Naive thymus-derived CD4-positive, alpha-beta T cell (primary cell): ENCODE data around the gene WDR27. TPM values are rescaled to one million over a fixed set of nuclear protein-coding genes. Genes with fewer than 3 reads are reported as not detected.

Experiments
- ATAC-seq: fragments of 150-1000 bp; cut with Tn5 transposase; 2 replicates; pipeline ENCODE4 v1.10.0; 2021; ENCODE audit warnings: mild to moderate bottlenecking, moderate library complexity
- CTCF ChIA-PET: fragments of 350-600 bp; sonication (Branson Sonifier 250); formaldehyde crosslinking; loops from one replicate; lab custom pipeline; 2021; ENCODE audit warnings: antibody characterized with exemption; lab: Charles Lee
- POLR2A ChIA-PET: fragments of 350-600 bp; sonication (Branson Sonifier 250); formaldehyde crosslinking; loops from one replicate; lab custom pipeline; 2021; ENCODE audit warnings: antibody characterized with exemption, inconsistent platforms; lab: Charles Lee
- DNase-seq, 9 donors: peaks; one replicate each; pipeline versions ENCODE4 v3.0.0 to v3.0.0-alpha.2; 2020 to 2022; ENCODE audit warnings: mixed read lengths in 1 of 9
- H3K27ac ChIP-seq: one replicate; pipeline ENCODE4 v1.7.0; 2013; ENCODE audit warnings: mild to moderate bottlenecking, low read depth, low read length, moderate library complexity
- H3K27me3 ChIP-seq, 2 donors: one replicate each; pipeline ENCODE4 v1.7.0; 2013; ENCODE audit warnings: low read length in 2 of 2, mild to moderate bottlenecking in 2 of 2, moderate library complexity in 2 of 2; ENCODE audit not compliant: control insufficient read depth in 2 of 2, insufficient read depth in 2 of 2
- H3K36me3 ChIP-seq, 3 experiments: 1 replicate in 2 of 3; 2 replicates in 1 of 3; pipeline ENCODE4 v1.7.0; 2013; ENCODE audit warnings: low read length in 3 of 3, mild to moderate bottlenecking in 3 of 3, moderate library complexity in 1 of 3; ENCODE audit not compliant: insufficient read depth in 3 of 3, control insufficient read depth in 2 of 3
- H3K4me1 ChIP-seq, 2 donors: one replicate each; pipeline ENCODE4 v1.7.0; 2013; ENCODE audit warnings: low read length in 2 of 2, mild to moderate bottlenecking in 2 of 2, moderate library complexity in 1 of 2; ENCODE audit not compliant: control insufficient read depth in 2 of 2, insufficient read depth in 2 of 2
- H3K4me3 ChIP-seq: 2 replicates; pipeline ENCODE4 v1.7.0; 2013; ENCODE audit warnings: mild to moderate bottlenecking, low read length
- H3K9me3 ChIP-seq, 3 experiments: 1 replicate in 2 of 3; 2 replicates in 1 of 3; pipeline ENCODE4 v1.7.0; 2013; ENCODE audit warnings: low read length in 3 of 3; ENCODE audit not compliant: control insufficient read depth in 2 of 3
- H3K27ac Mint-ChIP-seq, 9 donors: one replicate each; pipeline ENCODE4 v1.8.0; 2020 to 2022; ENCODE audit warnings: mixed read lengths in 9 of 9, mild to moderate bottlenecking in 8 of 9, moderate library complexity in 5 of 9, inconsistent platforms in 2 of 9
- H3K27me3 Mint-ChIP-seq, 5 donors: one replicate each; pipeline ENCODE4 v1.8.0; 2021 to 2022; ENCODE audit warnings: mixed read lengths in 5 of 5, mild to moderate bottlenecking in 1 of 5
- H3K36me3 Mint-ChIP-seq, 5 donors: one replicate each; pipeline ENCODE4 v1.8.0; 2020 to 2022; ENCODE audit warnings: mixed read lengths in 5 of 5, mild to moderate bottlenecking in 3 of 5, inconsistent platforms in 1 of 5
- H3K4me1 Mint-ChIP-seq, 7 donors: one replicate each; pipeline ENCODE4 v1.8.0; 2020 to 2022; ENCODE audit warnings: mixed read lengths in 7 of 7, mild to moderate bottlenecking in 3 of 7, inconsistent platforms in 1 of 7
- H3K4me3 Mint-ChIP-seq, 10 donors: one replicate each; pipeline ENCODE4 v1.8.0; 2020 to 2022; ENCODE audit warnings: mild to moderate bottlenecking in 10 of 10, mixed read lengths in 10 of 10, moderate library complexity in 6 of 10, inconsistent platforms in 2 of 10
- H3K9me3 Mint-ChIP-seq, 11 donors: one replicate each; pipeline ENCODE4 v1.8.0; 2020 to 2022; ENCODE audit warnings: mixed read lengths in 11 of 11, mild to moderate bottlenecking in 4 of 11, inconsistent platforms in 1 of 11, moderate library complexity in 1 of 11
- intact Hi-C, 2 donors: fragments of 100-400 bp; cut with micrococcal nuclease; formaldehyde crosslinking; loops; one replicate each; pipeline ENCODE4 v1.15.1; 2023
- polyA plus RNA-seq, 2 donors: library from polyadenylated mRNA; unstranded; fragments of 300-500 nt; fragmentation: Illumina TruSeq; gene quantifications; one replicate each; pipeline ENCODE4 v1.2.3, GENCODE V29; 2021
- total RNA-seq, 6 experiments: library from RNA in 5 of 6; stranded (reverse) in 5 of 6; gene quantifications; 1 replicate in 5 of 6; 2 replicates in 1 of 6; pipeline ENCODE4 v1.2.3 and lab custom pipeline; 2021 to 2026

WDR27 gene
- total and polyA plus RNA-seq, 7 experiments from 2014 or later = 6.7 to 89.0 (median 36.0) TPM

- Mint-ChIP-seq H3K27me3 (peaks cover 0 to 13% (median 9%) of the 10 kb centered on the region in 5 donors), H3K4me3 (peak overlapping the region; percentile 41 to 76 (median 63)), H3K4me1 (peaks cover 7 to 30% (median 17%) of the 10 kb centered on the region in 7 donors), H3K27ac (peak overlapping the region in 6 of 9 donors; percentile 6 to 65 (median 44)), H3K9me3 (peaks cover 0 to 11% (median 3%) of the 10 kb centered on the region in 11 donors), H3K36me3 (peaks cover 3 to 47% (median 31%) of the 10 kb centered on the region in 5 donors)
- ATAC-seq = peak; percentile 84
- Histone ChIP-seq H3K27me3 (no peaks in the 10 kb centered on the region), H3K9me3 (no peaks in the 10 kb centered on the region), H3K4me3 (no peak overlapping the region), H3K36me3 (no peaks in the 10 kb centered on the region), H3K4me1 (peaks cover 3 to 8% of the 10 kb centered on the region in 2 donors), H3K27ac (no peak overlapping the region)
- intact Hi-C loops = no loop called here
- peak in 6 of 9 donors; percentile 33 to 68 (median 50) for DNase-seq
- CTCF ChIA-PET = no interaction called here
- POLR2A ChIA-PET = no interaction called here
These were observed 144.9 kb downstream of the WDR27 start for GRCh38 chr6:169556758-169557548.

- H3K9me3 Mint-ChIP-seq = peaks cover 0 to 2% (median 0%) of the 10 kb centered on the region in 11 donors
- peak overlapping the region in 3 of 10 donors; percentile 14 to 68 (median 25) for H3K4me3 Mint-ChIP-seq
- H3K36me3 Mint-ChIP-seq = peaks cover 3 to 40% (median 22%) of the 10 kb centered on the region in 5 donors
- no peak for DNase-seq
- ATAC-seq = no peak
- Histone ChIP-seq H3K27ac (no peak overlapping the region), H3K36me3 (no peaks in the 10 kb centered on the region), H3K27me3 (no peaks in the 10 kb centered on the region), H3K4me1 (peaks cover 3 to 8% of the 10 kb centered on the region in 2 donors), H3K4me3 (no peak overlapping the region), H3K9me3 (no peaks in the 10 kb centered on the region)
- CTCF ChIA-PET = no interaction called here
- intact Hi-C loops = no loop called here
- no peak overlapping the region for H3K27ac Mint-ChIP-seq
- peaks cover 7 to 30% (median 17%) of the 10 kb centered on the region in 7 donors for H3K4me1 Mint-ChIP-seq
- POLR2A ChIA-PET = no interaction called here
- peaks cover 0 to 11% (median 5%) of the 10 kb centered on the region in 5 donors for H3K27me3 Mint-ChIP-seq
These were observed 145.7 kb downstream of the WDR27 start for GRCh38 chr6:169555971-169556617.

- Mint-ChIP-seq H3K27ac (no peak overlapping the region), H3K4me1 (peaks cover 0 to 1% (median 0%) of the 10 kb centered on the region in 7 donors), H3K36me3 (peaks cover 0 to 30% (median 22%) of the 10 kb centered on the region in 5 donors), H3K4me3 (no peak overlapping the region), H3K9me3 (peaks cover 2 to 24% (median 12%) of the 10 kb centered on the region in 11 donors), H3K27me3 (peaks cover 0 to 5% (median 0%) of the 10 kb centered on the region in 5 donors)
- DNase-seq = no peak
- Histone ChIP-seq H3K4me3 (no peak overlapping the region), H3K27ac (no peak overlapping the region), H3K4me1 (no peaks in the 10 kb centered on the region), H3K36me3 (peaks cover 0 to 4% (median 0%) of the 10 kb centered on the region in 3 experiments), H3K9me3 (peaks cover 0 to 3% (median 0%) of the 10 kb centered on the region in 3 experiments), H3K27me3 (no peaks in the 10 kb centered on the region)
- ATAC-seq = no peak
- intact Hi-C loops = no loop called here
- ChIA-PET CTCF (no interaction called here), POLR2A (no interaction called here)
These were observed 155.8 kb downstream of the WDR27 start for GRCh38 chr6:169545982-169546381.

- ChIA-PET CTCF (no interaction called here), POLR2A (no interaction called here)
- Histone ChIP-seq H3K27me3 (no peaks in the 10 kb centered on the region), H3K4me1 (no peaks in the 10 kb centered on the region), H3K27ac (no peak overlapping the region), H3K9me3 (peaks cover 0 to 3% (median 0%) of the 10 kb centered on the region in 3 experiments), H3K4me3 (no peak overlapping the region), H3K36me3 (peaks cover 0 to under 1% (median 0%) of the 10 kb centered on the region in 3 experiments)
- peaks cover 0 to 29% (median 20%) of the 10 kb centered on the region in 5 donors for H3K36me3 Mint-ChIP-seq
- intact Hi-C loops = no loop called here
- DNase-seq = no peak
- peaks cover 0 to 5% (median 0%) of the 10 kb centered on the region in 5 donors for H3K27me3 Mint-ChIP-seq
- H3K4me3 Mint-ChIP-seq = no peak overlapping the region
- peaks cover 0 to 2% (median 0%) of the 10 kb centered on the region in 7 donors for H3K4me1 Mint-ChIP-seq
- peaks cover 1 to 21% (median 12%) of the 10 kb centered on the region in 11 donors for H3K9me3 Mint-ChIP-seq
- ATAC-seq = no peak
- no peak overlapping the region for H3K27ac Mint-ChIP-seq
These were observed 158.1 kb downstream of the WDR27 start for GRCh38 chr6:169543704-169544103.

- intact Hi-C loops = no loop called here
- Mint-ChIP-seq H3K9me3 (peaks cover 0 to 10% (median 7%) of the 10 kb centered on the region in 11 donors), H3K27ac (no peak overlapping the region), H3K4me1 (peaks cover 0 to 3% (median 0%) of the 10 kb centered on the region in 7 donors), H3K36me3 (peaks cover 0 to 25% (median 17%) of the 10 kb centered on the region in 5 donors), H3K27me3 (peaks cover 0 to 4% (median 0%) of the 10 kb centered on the region in 5 donors), H3K4me3 (no peak overlapping the region)
- H3K4me3 ChIP-seq = no peak overlapping the region
- DNase-seq = no peak
- H3K27me3 ChIP-seq = no peaks in the 10 kb centered on the region
- H3K27ac ChIP-seq = no peak overlapping the region
- H3K9me3 ChIP-seq = no peaks in the 10 kb centered on the region
- ChIA-PET CTCF (no interaction called here), POLR2A (no interaction called here)
- ATAC-seq = no peak
- H3K36me3 ChIP-seq = no peaks in the 10 kb centered on the region
- H3K4me1 ChIP-seq = no peaks in the 10 kb centered on the region
These were observed 159.3 kb downstream of the WDR27 start for GRCh38 chr6:169542491-169542890.

GRCh38 chr6:169539176-169539897 lies 162.5 kb downstream of the WDR27 start:
- Mint-ChIP-seq H3K27ac (no peak overlapping the region), H3K36me3 (peaks cover 0 to 28% (median 23%) of the 10 kb centered on the region in 5 donors), H3K27me3 (no peaks in the 10 kb centered on the region), H3K9me3 (peaks cover 4 to 30% (median 11%) of the 10 kb centered on the region in 11 donors), H3K4me3 (no peak overlapping the region), H3K4me1 (peaks cover 0 to 3% (median 0%) of the 10 kb centered on the region in 7 donors)
- ChIA-PET POLR2A (no interaction called here), CTCF (no interaction called here)
- Histone ChIP-seq H3K4me3 (no peak overlapping the region), H3K36me3 (no peaks in the 10 kb centered on the region), H3K27ac (no peak overlapping the region), H3K4me1 (no peaks in the 10 kb centered on the region), H3K9me3 (no peaks in the 10 kb centered on the region), H3K27me3 (no peaks in the 10 kb centered on the region)
- intact Hi-C loops = no loop called here
- ATAC-seq (no peak), DNase-seq (no peak)
